Stromal cell of bone marrow (primary cell): ENCODE results near the gene MAN1A1.

Experiments used
- DNase-seq: peaks from one replicate; pipeline ENCODE4 v3.0.0-alpha.2; 2012; ENCODE audit warnings: low read depth

The MAN1A1 gene

DNA sequence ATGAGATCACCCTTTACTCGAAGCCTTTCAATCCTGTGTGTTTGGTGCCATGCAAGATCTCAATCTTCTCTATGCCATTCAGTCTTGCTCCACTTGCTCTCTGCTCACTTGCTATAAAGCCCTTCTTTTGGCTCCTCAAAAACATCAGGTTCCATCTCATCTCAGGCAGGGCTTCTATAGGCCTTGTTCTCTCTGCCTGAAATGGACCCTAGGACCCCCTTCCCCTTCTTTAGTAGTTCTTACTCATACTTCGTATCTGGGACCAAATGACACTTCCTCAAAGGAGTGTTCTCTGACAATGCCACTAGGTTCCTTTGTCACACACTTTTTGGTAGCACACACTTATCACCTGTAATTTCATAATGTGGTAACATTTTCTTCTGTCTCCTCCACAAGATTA lies 154.4 kb downstream of the MAN1A1 start:
- DNase-seq, result no peak

DNA sequence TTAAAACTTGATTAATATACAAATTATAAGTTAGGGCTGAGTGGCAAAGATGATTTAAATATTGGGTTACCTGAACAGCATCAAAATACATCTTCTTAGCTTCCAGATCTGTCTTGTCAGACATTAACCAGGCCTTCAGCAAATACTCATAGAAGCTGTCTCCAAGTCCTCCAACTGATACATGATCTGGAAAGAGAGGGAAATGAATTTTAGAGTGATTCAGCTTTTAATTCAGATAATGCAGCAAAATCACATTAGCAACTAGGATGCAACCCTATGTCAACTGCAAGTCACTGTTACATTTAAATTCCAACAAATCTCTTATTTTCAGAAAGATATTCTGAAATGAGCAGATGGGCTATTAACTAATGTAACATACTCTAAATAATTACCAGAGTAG lies 155.9 kb downstream of the MAN1A1 start:
- DNase-seq, result no peak

DNA sequence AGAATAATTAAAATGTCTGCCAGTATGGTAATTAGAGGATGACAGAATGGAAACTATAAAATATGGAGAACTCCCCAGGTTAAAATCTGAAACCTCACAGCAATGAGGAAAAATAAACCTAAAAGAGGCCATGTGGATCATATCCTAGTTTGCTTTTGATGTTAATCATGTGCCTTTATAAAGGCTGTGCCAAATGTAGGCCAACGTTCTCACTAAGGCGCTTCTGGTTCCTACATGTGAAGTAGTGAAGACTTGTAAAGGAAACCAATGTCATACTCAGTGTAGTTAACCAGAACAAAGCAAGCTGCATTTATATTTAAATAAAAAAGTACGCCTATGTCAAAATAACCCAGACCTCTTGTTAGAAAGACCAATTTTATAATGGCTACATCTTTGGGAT lies 157.4 kb downstream of the MAN1A1 start:
- DNase-seq, result no peak

DNA sequence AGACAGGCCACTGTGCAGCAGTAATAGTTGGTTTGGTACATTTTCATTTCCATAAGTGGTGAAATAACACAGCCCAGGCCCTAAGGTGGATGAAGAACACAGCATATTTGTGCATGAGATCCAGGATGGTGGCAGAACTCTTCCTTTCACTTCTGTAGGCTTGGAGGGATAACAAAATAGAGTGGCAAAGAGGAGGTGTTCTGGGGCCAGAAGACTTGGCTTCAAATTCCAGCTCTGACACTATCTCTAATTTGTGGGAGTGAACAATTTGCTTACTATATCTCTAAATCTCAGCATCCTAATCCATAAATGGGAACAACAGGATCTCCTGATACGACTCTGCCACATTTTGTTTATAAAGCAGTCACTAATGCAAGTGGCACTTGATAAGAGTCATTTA lies 159.4 kb downstream of the MAN1A1 start:
- DNase-seq, result no peak

DNA sequence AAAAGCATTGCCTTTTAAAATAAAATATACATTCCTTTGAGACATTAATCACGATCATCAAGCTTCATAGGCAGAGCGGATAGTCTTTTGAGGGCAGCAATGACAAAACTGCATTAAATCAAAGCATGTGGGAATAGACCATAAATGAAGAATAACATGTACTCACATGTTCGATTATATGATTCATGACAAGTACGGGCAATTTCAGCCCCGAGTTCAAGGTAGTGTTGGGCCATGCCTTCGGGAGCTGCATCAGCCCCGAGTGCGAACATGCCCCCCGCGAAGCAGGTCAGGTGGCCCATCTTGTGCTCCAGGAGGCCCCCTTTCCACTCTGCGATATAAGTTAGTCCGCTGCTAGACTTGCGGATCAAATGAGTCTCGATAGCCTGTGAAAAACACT lies 160.1 kb downstream of the MAN1A1 start:
- no peak for DNase-seq

DNA sequence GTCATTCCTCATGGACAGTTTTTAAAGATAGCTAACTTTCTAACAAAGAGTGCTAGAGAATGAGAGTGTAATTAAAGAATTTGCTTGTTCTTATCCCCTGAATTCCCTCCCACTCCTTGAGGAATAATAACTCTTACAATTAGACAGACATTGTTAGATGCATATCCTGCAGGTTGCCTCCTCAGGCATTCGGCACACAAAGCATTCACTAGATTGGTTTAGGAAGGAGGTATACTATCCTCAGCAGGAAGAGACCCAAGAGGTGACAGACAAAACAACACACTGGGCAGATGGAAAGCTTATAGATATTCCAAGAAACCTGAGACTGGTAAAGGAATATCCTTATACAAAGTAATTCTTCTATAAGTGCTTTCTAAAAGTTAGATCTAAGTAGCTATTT lies 162.0 kb downstream of the MAN1A1 start:
- DNase-seq, result no peak

DNA sequence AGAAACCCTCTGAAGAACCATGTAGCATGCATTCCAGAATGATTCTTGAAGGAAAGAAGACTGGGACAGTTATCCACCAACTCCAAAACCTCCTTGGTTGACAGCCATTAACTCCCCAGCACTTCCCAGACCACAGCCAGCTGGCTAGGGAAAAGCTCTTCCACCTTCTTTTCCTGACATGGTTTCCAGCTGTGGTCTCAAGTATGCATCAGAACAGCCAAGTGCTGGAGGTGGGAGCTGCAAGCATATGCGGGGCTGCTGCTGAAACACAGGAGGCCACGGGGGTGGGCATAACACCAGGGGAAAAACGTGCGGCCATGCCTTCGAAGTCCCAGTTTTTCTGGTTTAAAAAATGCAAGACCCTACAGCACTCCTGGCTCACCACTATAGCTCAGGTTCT lies 163.1 kb downstream of the MAN1A1 start:
- DNase-seq, result no peak

DNA sequence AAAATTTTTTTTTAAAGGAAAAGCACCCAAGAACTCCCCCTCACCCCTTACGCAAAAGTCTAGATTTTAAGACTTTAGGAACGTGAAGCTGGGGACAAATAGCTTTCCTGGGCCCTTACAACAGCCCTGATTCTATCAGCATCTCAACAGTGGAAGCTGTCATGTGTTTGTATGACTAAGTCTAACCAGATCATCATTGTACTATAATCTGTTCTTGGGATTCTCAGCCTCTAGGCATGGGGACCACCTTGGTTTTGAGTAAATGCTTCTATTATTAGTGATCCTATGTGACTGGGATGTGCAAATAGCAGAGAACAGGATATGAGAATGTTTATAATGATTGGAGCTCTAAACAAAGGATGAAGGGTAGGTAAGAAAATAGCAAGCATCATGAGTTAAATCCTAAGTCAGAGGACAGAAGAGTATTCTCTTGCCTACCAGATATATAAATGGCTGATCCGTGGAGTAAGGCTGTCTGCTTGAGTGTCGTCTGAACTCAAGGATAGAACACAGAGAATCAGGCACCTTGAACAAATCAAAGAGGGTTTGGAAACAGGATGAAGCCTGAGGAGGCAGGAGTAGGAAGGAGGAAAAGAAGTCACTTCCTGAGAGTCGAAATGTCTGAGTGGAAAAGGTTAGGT lies 165.4 kb downstream of the MAN1A1 start:
- no peak for DNase-seq

DNA sequence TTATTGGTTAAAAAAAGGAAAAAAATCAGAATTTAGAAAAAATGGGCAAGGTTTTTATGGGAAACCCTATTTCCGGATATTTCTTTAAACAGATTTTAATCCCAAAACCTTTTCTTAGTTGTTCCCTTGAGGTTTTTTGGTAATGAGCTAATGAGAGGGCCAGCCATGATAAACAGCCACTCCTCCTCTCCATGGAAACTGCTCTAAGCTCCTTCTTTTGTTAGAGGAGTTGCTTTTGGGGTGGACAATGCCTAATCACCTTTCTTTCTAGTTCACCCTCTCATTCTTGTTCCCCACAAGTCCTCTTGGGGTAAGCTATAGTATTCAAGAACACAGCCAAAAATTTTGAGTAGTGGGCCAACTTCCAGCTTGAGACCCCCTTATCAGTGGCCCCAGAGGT lies 166.1 kb downstream of the MAN1A1 start:
- DNase-seq, result no peak

DNA sequence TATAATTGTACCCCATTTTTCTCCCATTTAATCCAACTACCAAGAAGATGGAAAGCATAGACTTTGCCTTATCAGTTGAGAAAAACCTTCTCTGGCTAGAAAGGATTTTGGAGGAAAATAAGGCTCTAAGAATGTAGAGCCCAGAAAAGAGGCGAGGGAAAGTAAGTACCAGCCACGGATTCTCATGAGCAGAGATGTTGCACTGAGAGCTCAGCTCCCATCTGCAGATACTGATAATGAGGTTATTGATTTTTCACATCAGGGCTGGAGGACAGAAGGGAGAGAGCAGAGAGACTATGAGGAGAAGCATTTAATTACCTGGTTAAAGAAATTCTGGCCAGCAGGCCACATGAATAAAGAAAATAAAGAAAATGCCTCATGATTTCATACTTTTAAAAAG lies 166.7 kb downstream of the MAN1A1 start:
- DNase-seq, result no peak

DNA sequence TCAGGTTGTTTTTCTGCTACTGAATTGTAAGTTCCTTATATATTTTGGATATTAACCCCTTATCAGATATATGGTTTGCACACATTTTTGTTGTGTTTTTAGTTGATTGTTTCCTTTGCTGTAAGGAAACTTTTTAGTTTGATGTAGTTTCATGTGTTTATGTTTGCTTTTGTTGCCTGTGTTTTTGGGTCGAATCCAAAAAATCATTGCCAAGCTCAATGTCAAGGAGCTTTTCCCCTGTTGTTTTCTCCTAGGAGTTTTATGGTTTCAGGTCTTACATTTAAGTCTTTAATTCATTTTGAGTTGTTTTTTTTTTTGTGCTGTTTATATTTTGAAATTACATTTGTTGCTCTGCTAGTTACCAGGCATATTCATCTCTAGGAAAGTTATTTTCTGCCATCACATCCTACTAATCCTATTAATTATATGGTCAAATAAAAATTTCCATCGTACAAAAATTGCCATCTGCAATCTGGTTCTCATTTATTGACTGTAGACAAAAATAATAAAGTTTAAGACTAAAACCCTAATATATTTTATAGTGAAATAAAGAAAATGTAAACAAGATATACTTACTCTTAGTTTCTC lies 167.3 kb downstream of the MAN1A1 start:
- DNase-seq, result no peak

DNA sequence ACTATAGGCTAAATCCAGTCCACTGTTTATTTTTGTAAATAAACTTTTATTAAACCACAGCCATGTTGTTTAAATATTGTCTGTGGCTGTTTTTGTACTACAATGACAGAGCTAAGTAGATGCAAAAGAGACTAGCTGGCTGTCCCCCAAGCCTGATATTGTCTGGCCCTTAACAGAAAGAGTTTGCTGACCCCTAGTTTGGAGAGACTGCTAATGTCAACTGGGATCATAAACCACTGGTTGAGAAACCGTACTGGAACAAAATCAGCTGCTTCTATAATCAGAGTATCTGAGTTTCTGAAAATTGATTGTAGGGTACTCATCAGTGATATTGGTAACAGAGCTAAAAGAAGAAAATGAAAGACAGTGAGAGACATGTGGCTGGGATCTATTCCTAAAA lies 168.5 kb downstream of the MAN1A1 start:
- no peak for DNase-seq

DNA sequence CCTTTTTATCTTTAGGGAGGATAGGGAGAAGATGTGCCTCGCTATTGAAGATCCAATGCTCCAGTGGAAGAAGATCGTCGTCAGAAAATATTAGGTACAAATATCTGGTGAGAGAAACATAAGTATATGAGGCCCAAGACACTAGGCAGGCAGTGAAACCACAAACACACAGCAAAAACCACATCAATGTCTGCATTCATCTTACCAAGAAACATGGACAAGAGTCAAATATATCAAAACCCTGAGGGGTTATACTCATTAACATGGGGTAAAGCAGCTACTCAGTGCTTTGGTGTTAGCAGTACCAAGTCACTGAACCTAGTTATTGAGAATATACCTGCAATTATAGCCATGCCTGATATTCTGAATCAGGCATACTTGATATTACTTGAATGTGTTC lies 169.7 kb downstream of the MAN1A1 start:
- no peak for DNase-seq

DNA sequence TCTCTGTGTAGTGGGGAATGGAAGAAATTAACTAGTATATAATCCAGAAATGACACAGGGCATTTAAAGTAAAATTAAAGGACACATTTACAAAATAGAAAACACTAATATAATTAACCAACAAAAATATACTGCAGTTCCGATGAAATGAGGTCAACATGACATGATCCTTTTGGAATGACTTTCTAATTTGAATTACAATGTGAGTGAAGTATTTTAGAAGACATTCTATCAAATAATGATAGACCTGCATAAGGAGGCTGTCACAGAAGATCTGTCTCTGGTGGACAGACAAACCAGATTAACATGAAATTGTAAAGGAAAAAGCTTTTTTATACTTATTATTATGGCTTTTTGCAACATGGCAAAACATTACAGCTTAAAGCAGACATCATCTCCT lies 170.5 kb downstream of the MAN1A1 start:
- DNase-seq, result no peak

DNA sequence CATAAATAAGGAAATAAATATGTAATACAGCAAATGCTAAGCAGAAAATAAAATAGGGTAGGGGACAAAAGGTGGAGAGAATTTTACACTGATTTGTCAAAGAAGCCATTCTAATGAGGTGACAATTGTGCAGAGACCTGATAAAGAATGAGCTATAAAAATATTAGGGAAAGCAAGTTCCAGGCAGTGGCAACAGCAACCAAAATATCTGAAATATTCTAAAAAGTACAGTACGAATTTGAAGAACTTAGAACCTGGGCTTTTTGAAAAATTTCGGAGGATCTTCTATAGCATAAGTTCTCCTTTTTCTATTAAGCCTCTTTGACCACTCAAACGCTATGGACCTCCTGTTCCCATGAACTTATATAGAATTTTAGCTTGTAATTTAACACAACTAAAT lies 173.1 kb downstream of the MAN1A1 start:
- no peak for DNase-seq

DNA sequence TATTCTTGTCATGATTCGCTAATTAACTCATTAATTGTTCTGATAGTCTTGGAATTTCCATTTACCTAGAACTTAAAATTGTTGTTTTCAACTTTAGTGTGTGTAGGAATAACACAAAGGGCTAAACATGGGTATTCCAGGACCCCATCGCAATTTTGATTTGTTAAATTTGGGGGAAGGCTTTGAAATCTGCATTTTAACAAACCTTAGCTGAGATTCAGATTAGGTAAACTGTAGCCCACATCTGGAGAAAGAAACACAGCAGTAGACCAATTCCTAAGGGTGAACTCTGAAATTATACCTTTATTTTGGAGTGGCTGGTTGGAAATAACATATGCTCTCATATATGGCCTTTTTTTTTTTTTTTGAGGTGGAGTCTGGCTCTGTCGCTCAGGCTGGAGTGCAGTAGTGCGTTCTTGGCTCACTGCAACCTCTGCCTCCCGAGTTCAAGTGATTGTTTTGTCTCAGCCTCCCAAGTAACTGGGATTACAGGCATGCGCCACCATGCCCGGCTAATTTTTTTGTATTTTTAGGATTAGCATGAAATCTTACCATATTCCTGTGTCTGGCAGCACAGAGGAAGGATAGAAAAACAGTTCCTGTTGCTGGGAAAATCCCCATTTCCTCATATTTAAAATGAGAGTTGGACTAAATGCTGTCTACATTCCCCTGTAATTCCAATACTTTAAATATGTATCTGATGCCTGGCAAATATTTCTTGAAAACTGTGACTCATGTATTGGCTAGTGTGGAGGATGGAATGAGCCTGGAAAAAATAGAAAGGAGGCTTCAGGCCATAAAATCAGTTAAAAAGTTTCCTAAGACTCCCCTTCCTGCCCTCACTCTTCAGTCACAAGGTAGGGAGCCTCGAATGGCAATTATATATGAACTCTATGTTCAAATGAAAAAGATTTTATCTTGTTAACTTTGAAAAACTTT lies 174.4 kb downstream of the MAN1A1 start:
- DNase-seq, result peak; percentile 40

DNA sequence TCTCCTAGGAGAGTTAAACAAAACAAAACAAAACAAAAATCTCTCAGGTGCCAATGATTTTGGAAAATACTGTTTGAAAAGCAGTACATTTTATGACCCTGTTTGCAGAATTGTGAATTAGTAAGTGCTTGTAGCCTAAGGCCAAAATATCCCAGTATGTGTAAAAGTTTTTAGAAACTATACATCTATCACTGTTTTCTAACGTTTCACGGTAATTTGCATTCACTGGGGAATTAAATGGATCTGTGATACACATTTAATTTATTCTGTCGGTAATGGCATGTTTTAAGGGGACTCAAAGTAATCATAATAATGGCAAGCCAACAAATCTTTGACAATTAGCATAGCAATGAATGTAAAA lies 175.5 kb downstream of the MAN1A1 start:
- no peak for DNase-seq

DNA sequence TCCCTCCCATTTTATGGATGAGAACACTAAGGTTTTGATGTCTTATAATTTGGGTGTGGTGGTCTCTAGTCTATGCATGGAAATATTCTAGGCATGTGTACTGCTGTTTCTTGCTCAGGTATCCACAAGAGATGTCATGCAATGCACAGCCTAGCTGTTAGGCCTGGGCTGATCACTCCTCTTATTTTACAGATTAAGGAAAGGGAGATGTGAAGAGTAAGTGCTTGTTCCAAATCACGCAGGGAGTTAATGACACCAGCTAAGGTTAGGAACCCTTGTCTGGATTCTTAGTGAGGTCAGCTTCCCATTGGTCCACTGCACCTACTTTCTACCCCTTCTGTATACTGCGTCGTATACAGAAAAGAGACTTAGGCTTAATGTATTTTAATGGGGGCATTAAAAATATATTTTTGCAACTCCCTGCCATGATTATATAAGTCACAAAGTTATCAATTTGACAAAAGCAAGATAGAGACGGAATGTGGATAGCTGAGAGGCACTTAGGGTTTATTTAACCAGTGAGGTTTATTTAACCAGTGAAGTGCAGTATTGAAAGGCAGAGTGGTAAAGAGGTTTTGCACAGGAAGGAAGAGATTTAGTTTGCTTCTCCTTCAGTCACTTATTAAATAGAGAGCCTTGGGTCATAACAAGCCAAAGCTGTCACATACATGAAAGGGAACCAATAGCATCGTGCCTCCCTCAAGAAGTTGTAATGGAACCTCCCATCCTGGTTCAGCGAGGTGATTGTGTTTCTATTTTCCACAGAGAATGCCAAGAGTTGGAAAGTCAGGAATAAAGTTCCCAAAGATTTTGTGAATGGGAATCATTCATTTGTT lies 176.1 kb downstream of the MAN1A1 start:
- no peak for DNase-seq

DNA sequence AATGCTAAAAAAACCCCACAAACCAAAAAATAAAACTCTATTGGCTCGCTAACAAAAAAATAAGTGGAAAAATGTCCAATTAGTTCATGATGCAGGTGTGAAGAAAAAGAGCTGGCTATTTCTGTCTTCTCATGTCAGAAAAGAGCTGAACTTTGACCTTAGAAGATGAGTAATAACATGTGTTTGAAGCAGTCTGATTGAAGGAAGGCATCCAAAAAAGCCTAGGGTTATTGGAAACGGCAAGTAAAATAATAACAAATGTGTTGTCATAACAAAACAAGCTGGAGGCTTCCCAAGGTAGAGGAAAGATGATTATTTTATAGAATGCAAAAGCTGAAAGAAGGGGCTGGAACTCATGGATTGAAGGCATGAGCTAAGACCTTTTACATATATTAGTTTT lies 176.7 kb downstream of the MAN1A1 start:
- DNase-seq, result peak; percentile 30

DNA sequence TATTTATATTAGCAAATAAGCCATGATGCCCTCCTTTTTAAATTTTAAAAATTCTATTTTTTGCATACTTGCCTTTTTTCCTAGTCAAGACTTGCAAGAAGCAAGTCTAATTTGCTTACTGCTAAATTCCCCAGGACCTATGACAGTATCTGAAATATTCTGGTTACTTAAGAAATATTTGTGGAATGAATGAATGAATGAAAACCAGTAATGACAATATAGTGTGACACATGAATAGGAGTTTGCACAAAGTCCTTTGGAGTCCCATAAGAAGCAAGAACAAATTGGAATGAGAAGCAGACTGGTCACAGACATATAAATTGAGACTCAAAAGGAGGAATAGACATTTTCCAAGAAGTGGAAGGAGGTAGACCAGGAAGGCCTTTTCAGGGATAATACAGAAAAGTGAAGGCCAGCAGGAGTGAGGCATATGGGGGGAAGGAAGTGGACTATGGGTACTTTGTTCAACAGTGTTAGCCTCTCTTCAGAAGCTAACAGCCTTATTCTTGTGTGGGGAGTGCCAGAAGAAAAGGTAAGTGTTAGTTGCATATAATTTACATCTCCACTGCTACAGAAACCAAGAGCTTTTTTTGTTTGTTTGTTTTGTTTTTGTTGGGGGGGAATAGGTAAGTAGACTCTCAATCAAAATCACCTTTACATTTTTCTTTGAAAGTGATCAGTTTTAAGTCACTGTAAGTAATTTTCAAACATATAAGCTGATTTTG lies 177.5 kb downstream of the MAN1A1 start:
- DNase-seq, result no peak

DNA sequence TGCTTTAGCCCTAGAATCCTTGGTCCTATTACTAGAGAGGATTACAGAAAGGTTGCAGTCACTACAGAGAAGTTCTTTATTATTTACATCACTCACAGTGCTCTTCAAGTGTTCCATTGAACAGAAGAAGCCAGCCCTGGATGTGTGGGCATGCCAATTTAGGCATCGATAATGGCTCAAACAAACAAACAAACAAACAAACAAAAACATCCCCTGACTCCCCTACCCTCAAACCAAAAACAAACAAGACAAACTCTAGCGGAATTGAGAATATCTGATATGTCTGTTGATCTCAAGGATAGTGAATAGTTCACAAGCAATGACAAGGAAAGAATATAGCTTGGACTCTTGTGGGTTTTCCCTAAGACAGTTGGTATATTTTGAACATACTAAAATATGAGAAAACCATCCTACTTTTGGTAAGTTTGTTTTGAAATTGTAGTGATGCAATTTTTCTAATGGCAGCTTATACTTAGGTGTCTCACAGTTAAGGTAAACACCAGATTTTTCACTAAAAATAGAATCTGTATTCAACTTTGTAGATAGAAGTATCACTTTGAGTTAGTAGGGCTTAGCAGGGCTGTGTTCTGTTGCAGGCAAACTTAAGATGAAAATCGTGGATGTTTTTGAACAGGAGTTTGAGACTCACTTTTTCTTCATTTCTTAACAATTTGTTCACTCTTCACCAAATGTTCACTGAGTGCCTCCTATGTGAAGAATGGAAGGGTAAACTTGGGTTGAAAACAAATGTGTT lies 178.3 kb downstream of the MAN1A1 start:
- no peak for DNase-seq
